DND-41 (cell line): ENCODE data around the gene HOXC6.

Experiments
- ATAC-seq: fragments of 200-7000 bp; cut with Tn5 transposase; 3 replicates; pipeline ENCODE4 v1.9.1; 2021; ENCODE audit warnings: low read depth; ENCODE audit not compliant: insufficient read depth
- DNase-seq: peaks from one replicate; pipeline ENCODE4 v3.0.0-alpha.2; 2020
- H2AFZ ChIP-seq: 2 replicates; pipeline ENCODE4 v1.6.0; 2012; ENCODE audit warnings: low read depth, low read length
- H3K27ac ChIP-seq: 2 replicates; pipeline ENCODE4 v1.5.1; 2012; ENCODE audit warnings: low read length, inconsistent platforms
- H3K27me3 ChIP-seq: fragments of 200-600 bp; sonication (generic); 2 replicates; pipeline ENCODE4 v1.6.0; 2012; ENCODE audit warnings: low read length, mild to moderate bottlenecking, inconsistent platforms; ENCODE audit not compliant: insufficient read depth, poor library complexity
- H3K36me3 ChIP-seq: 2 replicates; pipeline ENCODE4 v1.5.1; 2012; ENCODE audit warnings: low read length, inconsistent platforms; ENCODE audit not compliant: insufficient read depth
- H3K4me1 ChIP-seq: 2 replicates; pipeline ENCODE4 v1.5.1; 2012; ENCODE audit warnings: mild to moderate bottlenecking, low read length; ENCODE audit not compliant: insufficient read depth
- H3K4me2 ChIP-seq: 2 replicates; pipeline ENCODE4 v1.6.0; 2012; ENCODE audit warnings: mild to moderate bottlenecking, moderate library complexity, low read length, inconsistent platforms; ENCODE audit not compliant: insufficient read depth
- H3K4me3 ChIP-seq, 2 experiments: fragments of 200-600 bp in 1 of 2; shearing (Covaris generic) in 1 of 2; 2 replicates each; pipeline ENCODE4 v1.5.1; 2012 to 2016; ENCODE audit warnings: inconsistent platforms in 2 of 2, low read length in 2 of 2, mild to moderate bottlenecking in 2 of 2, low read depth in 1 of 2, moderate library complexity in 1 of 2
- H3K79me2 ChIP-seq: 2 replicates; pipeline ENCODE4 v1.6.0; 2012; ENCODE audit warnings: low read length, inconsistent platforms; ENCODE audit not compliant: insufficient read depth
- H3K9ac ChIP-seq: 2 replicates; pipeline ENCODE4 v1.6.0; 2012; ENCODE audit warnings: low read depth, mild to moderate bottlenecking, inconsistent platforms, low read length, moderate library complexity
- H3K9me3 ChIP-seq: 2 replicates; pipeline ENCODE4 v1.5.1; 2012; ENCODE audit warnings: low read length, moderate library complexity, mild to moderate bottlenecking, inconsistent platforms; ENCODE audit not compliant: insufficient read depth, severe bottlenecking
- H4K20me1 ChIP-seq: 2 replicates; pipeline ENCODE4 v1.6.0; 2012; ENCODE audit warnings: low read length; ENCODE audit not compliant: insufficient read depth
- CTCF ChIP-seq: IDR thresholded peaks from 2 replicates; pipeline ENCODE4 v1.5.1; 2012; ENCODE audit warnings: borderline replicate concordance, low read length, moderate library complexity, mild to moderate bottlenecking; ENCODE audit not compliant: poor library complexity, severe bottlenecking; ENCODE audit errors: extremely low read depth
- EZH2 ChIP-seq: IDR thresholded peaks from 3 replicates; pipeline ENCODE4 v1.6.1; 2012; ENCODE audit warnings: borderline replicate concordance, low read depth, mild to moderate bottlenecking, moderate library complexity, low read length, inconsistent platforms; ENCODE audit not compliant: severe bottlenecking

The HOXC6 gene

GRCh38 chr12:54065677-54066076 is 37.4 kb downstream of the HOXC6 start:
- Histone ChIP-seq H3K9me3 (no peaks in the 10 kb centered on the region), H2AFZ (no peak overlapping the region), H4K20me1 (no peaks in the 10 kb centered on the region), H3K79me2 (no peaks in the 10 kb centered on the region), H3K27ac (no peak overlapping the region), H3K4me3 (no peak overlapping the region), H3K9ac (no peak overlapping the region), H3K27me3 (peaks cover 40% of the 10 kb centered on the region), H3K4me2 (no peak overlapping the region), H3K4me1 (no peaks in the 10 kb centered on the region), H3K36me3 (no peaks in the 10 kb centered on the region)
- DNase-seq (no peak), ATAC-seq (no peak)
- no peak for TF ChIP-seq EZH2
- TF ChIP-seq CTCF, result no peak

GRCh38 chr12:54066408-54066807 is 38.2 kb downstream of the HOXC6 start:
- no peak for ATAC-seq
- Histone ChIP-seq H3K27me3 (peaks cover 33% of the 10 kb centered on the region), H3K4me3 (no peak overlapping the region), H4K20me1 (no peaks in the 10 kb centered on the region), H3K27ac (no peak overlapping the region), H3K79me2 (no peaks in the 10 kb centered on the region), H3K4me2 (no peak overlapping the region), H3K4me1 (no peaks in the 10 kb centered on the region), H3K9me3 (no peaks in the 10 kb centered on the region), H2AFZ (no peak overlapping the region), H3K36me3 (no peaks in the 10 kb centered on the region), H3K9ac (no peak overlapping the region)
- DNase-seq, result no peak
- TF ChIP-seq EZH2 (no peak), CTCF (no peak)

- Histone ChIP-seq H3K4me2 (no peak overlapping the region), H4K20me1 (no peaks in the 10 kb centered on the region), H3K9ac (no peak overlapping the region), H2AFZ (no peak overlapping the region), H3K27ac (no peak overlapping the region), H3K9me3 (no peaks in the 10 kb centered on the region), H3K79me2 (no peaks in the 10 kb centered on the region), H3K27me3 (peaks cover 16% of the 10 kb centered on the region), H3K4me3 (no peak overlapping the region), H3K4me1 (no peaks in the 10 kb centered on the region), H3K36me3 (no peaks in the 10 kb centered on the region)
- ATAC-seq (no peak), DNase-seq (no peak)
- no peak for TF ChIP-seq EZH2
- no peak for TF ChIP-seq CTCF
Observed at GRCh38 chr12:54068418-54069070, 40.3 kb downstream of the HOXC6 start.
